ENCODE results near the gene RAB40C.

Gene RAB40C

DNA sequence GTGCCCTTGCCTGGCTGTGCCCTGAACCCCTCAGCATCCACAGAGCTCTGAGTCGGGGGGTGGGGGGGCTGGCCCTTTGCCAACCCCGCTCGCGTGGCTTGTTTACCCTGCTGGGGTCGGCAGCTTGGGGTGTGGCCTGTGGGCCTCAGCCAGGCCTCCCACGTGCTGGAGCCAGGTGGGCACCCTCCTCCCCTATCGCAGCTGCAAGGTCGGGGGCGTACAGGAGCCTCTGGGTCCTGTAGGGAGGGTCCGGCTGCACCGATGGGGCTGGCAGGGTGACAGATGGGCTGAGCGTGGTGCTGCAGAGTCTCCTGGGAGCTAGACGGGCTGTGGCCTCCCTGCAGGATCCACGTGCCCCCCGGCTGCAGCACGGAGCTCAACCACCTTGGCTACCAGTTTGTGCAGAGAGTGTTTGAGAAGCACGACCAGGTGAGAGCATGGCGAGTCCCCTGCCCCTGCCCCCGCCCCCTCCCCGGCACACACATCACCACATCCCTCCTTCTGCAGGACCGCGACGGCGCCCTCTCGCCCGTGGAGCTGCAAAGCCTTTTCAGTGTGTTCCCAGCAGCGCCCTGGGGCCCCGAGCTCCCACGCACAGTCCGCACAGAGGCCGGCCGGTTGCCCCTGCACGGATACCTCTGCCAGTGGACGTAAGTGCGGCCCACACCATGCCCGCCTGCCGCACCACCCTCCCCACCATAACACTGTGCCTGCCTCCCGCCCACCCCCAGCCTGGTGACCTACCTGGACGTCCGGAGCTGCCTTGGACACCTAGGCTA is 81.7 kb downstream of the RAB40C start:
- DNase-seq = no peak

DNA sequence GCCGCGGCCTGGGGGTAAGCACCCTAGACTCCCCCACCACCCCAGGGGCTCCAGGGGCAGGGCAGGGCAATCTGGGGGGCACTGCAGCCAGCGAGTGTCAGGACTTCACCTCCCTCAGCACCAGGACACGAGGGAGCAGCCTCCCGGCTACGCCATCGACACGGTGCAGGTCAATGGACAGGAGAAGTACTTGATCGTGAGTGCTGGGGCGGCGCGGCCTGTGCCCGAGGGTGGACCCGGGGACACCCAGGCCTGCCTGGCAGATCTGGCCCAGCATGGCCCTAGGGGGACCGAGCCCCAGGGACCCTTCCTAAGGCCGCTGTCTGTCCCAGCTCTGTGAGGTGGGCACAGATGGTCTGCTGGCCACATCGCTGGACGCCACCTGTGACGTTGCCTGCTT is 82.5 kb downstream of the RAB40C start:
- DNase-seq = no peak

DNA sequence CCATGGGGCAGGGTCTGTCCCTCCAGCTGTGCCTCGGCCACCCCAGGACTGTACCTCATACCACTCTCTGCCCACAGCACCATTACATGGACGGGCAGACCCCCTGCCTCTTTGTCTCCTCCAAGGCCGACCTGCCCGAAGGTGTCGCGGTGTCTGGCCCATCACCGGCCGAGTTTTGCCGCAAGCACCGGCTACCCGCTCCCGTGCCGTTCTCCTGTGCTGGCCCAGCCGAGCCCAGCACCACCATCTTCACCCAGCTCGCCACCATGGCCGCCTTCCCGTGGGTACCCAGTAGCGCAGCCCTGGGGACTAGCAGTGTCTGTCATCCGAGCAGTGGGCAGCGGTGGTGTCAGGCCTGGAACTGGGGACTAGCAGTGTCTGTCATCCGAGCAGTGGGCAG is 83.0 kb downstream of the RAB40C start:
- DNase-seq = no peak

DNA sequence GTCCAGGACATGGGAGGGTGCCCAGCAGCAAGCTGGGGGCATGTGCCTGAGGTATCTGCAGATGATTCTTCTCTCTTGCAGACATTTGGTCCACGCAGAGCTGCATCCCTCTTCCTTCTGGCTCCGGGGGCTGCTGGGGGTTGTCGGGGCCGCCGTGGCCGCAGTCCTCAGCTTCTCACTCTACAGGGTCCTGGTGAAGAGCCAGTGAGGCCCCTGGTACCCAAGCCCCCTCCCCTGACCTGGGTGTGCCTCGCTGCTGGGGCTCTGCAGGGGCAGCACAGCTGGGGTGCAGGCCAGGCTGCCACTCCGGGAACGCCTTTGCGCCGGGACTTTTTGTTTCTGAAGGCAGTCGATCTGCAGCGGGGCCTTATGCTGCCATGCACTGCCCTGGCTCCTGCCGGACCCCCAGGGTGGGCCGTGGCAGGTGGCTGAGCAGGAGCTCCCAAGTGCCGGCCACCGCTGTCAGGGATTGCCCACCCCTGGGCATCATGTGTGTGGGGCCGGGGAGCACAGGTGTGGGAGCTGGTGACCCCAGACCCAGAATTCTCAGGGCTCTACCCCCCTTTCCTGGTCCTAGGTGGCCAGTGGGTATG is 83.6 kb downstream of the RAB40C start:
- DNase-seq = no peak

DNA sequence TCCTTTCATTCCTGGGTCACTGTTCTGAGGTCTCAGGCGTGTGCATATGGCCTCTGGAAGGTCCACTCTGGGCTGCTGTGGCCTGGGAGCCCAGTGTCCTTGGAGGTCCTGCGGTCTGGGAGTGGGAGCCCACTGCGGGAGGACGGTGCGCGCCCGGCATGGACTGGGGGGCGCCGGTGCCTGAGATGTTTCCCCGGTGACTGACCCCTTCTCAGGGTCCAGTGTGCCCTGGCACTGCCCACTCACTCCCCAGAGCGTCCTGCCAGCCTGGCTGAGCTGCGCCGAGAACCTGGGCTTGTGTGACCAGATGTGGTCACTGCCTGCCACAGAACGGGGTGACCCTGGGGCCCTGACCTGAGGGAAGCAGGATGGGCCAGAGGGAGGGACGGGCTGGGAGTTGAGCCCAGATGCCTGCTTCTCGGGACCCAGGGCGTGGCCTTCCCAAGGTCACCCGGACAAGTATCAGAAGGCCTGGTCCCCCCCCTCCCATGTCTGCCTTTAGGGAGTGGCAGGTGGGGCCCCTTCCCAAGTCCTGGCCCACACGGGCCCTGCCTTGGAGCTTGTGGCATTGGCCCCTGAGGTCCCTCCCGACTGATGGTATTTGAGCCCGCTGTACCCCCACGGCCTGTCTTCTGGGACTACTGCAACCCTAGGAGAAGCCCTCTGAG is 84.5 kb downstream of the RAB40C start:
- DNase-seq = no peak

DNA sequence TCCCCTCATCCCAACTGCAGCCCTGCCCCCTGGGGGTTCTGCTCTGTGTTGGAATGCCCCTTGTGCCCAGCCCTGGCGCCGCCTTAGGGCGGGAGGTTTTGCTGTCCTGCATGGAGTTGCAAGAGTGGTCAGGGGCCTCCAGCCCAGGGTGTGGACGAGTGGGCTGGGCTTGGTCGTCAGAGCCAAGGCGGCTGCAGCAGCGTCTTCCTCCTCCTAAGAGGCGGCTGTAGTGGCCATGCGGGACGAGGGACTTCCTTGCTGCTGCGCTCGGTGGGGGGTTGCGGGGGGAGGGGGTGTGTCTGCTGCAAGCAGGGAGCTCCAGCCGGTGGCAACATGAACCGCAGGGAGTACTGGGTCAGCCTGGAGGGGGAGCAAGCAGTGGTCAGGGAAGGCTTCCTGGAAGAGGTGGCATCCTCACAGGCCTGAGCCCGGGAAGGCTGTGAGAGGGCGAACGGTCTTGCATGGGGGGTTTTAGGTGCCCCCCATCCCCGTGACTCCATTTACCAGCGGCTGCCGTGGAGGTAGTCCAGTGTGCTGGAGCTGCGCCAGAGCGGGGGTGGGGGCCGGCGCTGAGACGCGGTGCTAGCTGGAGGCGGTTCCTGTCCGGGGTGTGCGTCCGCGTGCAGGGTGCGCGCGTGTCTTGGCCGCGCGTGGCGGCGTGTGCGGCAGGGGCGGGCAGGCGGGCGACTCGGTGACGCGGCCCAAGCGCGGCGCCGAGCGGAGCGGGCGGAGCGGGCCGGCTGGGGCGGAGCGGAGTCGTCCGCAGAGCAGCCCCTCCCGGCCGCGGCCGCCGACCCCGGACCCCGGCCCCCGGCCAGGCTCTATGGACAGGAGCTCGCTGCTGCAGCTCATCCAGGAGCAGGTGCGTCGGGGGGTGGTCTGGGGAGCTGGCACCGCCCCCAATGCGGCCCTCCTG is 85.4 kb downstream of the RAB40C start, which contains the start of gene RHBDL1:
TSS of gene RHBDL1 (plus strand) at position 704 of the 916 bp plus-strand sequence. CDS start at position 824, 120 bp downstream.
- DNase-seq = no peak

DNA sequence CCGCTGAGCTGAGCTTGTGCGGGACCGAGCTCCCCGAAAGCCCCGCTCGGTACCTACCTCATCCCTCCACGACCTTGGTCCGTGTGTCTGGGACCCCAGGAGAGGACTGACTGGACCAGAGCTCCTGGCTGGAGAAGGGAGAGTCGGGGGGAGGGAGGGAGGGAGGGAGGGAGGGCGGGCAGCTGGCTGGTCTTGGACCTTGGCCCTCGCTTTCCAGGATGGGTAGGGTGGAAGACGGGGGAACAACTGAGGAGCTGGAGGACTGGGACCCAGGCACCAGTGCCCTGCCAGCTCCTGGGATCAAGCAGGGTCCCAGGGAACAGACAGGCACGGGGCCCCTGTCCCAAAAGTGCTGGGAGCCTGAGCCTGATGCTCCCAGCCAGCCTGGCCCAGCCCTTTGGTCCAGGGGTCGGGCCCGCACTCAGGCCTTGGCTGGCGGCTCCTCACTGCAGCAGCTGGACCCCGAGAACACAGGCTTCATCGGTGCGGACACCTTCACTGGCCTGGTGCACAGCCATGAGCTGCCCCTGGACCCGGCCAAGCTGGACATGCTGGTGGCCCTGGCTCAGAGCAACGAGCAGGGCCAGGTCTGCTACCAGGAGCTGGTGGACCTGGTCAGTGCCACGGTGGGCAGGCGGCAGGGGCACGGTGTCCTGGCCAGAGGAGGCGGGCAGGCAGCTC is 86.2 kb downstream of the RAB40C start:
- no peak for DNase-seq

DNA sequence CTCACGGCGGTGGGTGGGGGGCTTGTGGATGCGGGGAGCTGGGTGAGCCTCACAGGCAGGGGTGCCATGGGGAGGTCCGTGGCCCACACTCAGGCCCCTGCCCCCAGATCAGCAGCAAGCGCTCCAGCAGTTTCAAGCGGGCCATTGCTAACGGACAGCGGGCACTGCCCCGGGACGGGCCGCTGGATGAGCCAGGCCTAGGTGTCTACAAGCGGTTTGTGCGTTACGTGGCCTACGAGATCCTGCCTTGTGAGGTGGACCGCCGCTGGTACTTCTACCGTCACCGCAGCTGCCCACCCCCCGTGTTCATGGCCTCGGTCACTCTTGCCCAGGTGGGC is 86.7 kb downstream of the RAB40C start:
- DNase-seq = no peak

DNA sequence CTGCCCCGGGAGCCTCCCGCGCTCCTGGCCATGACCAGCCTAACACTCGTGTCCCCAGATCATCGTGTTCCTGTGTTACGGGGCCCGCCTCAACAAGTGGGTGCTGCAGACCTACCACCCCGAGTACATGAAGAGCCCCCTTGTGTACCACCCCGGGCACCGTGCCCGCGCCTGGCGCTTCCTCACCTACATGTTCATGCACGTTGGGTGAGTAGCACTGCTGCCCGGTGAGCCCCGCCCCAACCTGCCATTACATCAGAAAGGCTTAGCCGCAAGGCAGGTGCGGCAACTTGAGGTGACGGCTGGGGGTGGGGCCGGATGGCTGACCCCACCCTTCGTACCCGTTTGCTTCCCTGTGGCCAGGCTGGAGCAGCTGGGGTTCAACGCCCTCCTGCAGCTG is 87.0 kb downstream of the RAB40C start:
- DNase-seq = no peak

DNA sequence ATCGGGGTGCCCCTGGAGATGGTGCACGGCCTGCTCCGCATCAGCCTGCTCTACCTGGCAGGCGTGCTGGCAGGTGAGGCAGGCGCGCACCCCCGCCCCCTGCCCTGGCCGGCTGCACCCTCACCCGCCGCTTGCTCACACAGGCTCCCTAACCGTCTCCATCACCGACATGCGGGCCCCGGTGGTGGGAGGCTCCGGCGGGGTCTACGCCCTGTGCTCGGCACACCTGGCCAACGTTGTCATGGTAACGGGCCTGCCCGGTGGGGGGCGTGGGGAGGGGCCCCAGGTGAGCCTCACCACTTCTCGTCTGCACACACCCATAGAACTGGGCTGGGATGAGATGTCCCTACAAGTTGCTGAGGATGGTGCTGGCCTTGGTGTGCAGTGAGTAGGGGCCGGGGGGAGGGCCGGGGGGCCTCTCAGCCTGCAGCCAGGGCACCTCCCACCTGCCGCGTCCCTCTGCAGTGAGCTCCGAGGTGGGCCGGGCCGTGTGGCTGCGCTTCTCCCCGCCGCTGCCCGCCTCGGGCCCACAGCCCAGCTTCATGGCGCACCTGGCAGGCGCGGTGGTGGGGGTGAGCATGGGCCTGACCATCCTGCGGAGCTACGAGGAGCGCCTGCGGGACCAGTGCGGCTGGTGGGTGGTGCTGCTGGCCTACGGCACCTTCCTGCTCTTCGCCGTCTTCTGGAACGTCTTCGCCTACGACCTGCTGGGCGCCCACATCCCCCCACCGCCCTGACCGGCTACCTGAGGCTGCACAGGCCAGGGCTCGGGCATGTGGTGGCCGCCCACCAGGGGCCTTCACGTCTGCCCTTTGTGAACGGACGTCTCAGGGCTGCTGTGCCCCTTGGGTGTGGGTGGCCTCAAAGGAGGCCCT is 87.7 kb downstream of the RAB40C start:
- DNase-seq = no peak

DNA sequence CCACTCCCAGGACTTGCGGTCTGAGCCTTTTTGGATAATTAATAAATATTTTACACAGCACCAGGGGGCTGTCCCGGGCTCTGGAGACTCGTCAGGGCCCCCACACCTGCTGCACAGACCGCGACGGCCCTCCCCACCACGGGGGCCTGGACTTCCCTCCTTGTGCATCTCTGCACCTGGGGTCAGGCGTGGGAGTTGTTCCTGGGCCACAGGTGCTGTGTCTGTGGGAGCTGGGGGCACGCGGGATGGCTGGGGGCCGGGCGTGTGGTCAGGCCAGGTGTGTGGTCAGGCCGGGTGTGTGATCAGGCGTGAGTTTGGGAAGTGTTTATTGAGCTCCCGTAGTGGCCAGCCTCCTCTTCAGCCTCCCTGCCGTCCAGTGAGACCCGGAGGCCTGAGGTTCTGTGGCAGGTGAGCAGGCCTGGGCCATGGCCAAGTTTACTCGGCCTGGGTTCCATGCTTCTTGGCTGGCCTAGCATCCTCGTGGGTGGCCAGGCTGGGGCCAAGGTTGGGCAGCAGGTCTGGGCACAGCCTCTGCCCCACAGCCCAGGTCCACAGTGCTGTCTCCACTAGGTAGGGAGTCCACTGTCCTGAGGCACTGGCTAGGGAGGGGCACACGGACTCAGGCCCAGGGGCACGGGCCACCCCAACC is 88.5 kb downstream of the RAB40C start:
- DNase-seq = no peak
